Heart right ventricle (tissue), 16 donors: ENCODE measurements around the gene DNM3. TPM values are rescaled to one million over a fixed set of nuclear protein-coding genes. Genes with fewer than 3 reads are reported as not detected.

Experiments used
- ATAC-seq, 8 donors: fragments of 200-7000 bp; cut with Tn5 transposase; one replicate each; pipeline ENCODE4 v1.9.1; 2020; ENCODE audit warnings: mild to moderate bottlenecking in 8 of 8, moderate library complexity in 8 of 8, moderate number of reproducible peaks in 1 of 8
- DNase-seq, 2 donors: peaks; one replicate each; pipeline ENCODE4 v3.0.0-alpha.2; 2020
- H3K27ac ChIP-seq, 10 donors: fragments of 200-600 bp; sonication (generic) in 2 of 10; one replicate each; pipeline versions ENCODE4 v1.5.0 to v1.8.0; 2020 to 2022; ENCODE audit warnings: mild to moderate bottlenecking in 3 of 10
- H3K27me3 ChIP-seq, 7 donors: fragments of 200-600 bp; one replicate each; pipeline ENCODE4 v1.8.0; 2021 to 2022; ENCODE audit warnings: mild to moderate bottlenecking in 2 of 7
- H3K36me3 ChIP-seq, 9 donors: fragments of 200-600 bp; sonication (generic) in 1 of 9; one replicate each; pipeline versions ENCODE4 v1.5.0 to v1.8.0; 2020 to 2022; ENCODE audit warnings: mild to moderate bottlenecking in 2 of 9
- H3K4me1 ChIP-seq, 9 donors: fragments of 200-600 bp; sonication (generic) in 1 of 9; one replicate each; pipeline versions ENCODE4 v1.5.0 to v1.8.0; 2020 to 2022; ENCODE audit warnings: mild to moderate bottlenecking in 4 of 9
- H3K4me3 ChIP-seq, 10 donors: fragments of 200-600 bp; sonication (generic) in 2 of 10; one replicate each; pipeline versions ENCODE4 v1.5.0 to v1.8.0; 2020 to 2022; ENCODE audit warnings: mild to moderate bottlenecking in 7 of 10, moderate library complexity in 2 of 10
- H3K9me3 ChIP-seq, 11 donors: fragments of 200-600 bp in 10 of 11; sonication (generic) in 2 of 11; one replicate each; pipeline versions ENCODE4 v1.5.0 to v1.8.0; 2013 to 2022; ENCODE audit warnings: mild to moderate bottlenecking in 2 of 11, control low read depth in 1 of 11, moderate library complexity in 1 of 11
- CTCF ChIP-seq, 9 donors: fragments of 200-600 bp; sonication (generic) in 2 of 9; IDR thresholded peaks; one replicate each; pipeline versions ENCODE4 v1.5.0 to v1.8.0; 2021 to 2022; ENCODE audit warnings: antibody characterized with exemption in 9 of 9, mild to moderate bottlenecking in 5 of 9, moderate library complexity in 1 of 9
- WGBS, 2 donors: extraction: QIAGEN DNeasy Blood & Tissue Kit; methylation state at CpG; one replicate each; pipeline ENCODE4 v1.1.7; 2013; ENCODE audit warnings: inconsistent platforms in 1 of 2; 5-methylcytosine and 5-hydroxymethylcytosine counted together
- intact Hi-C, 10 donors: fragments of 100-400 bp; cut with DNase I; formaldehyde crosslinking; loops; one replicate each; pipeline versions ENCODE4 v1.11.1 to v1.14.2; 2022
- polyA plus RNA-seq, 2 donors: library from polyadenylated mRNA; stranded (reverse); fragments of 200-250 nt; gene quantifications; one replicate each; pipeline ENCODE4 v1.2.3, GENCODE V29; 2013
- total RNA-seq, 10 donors: library from RNA; stranded (reverse); fragmentation: NEBNext Ultra II Directional in 3 of 10; extraction: Animal tissue kit (Norgen Biotek cat#: 25700) in 3 of 10; gene quantifications; one replicate each; pipeline versions ENCODE4 v1.2.1 to v1.2.4, GENCODE V29; 2021 to 2023
- donor health status: Arrhythmogenic right ventricular cardiomyopathy.
- donor health status: ischemic (EF 13 %, LVEDD 7.1; RV severe dilation, severe dysfunction).
- donor health status: healthy with polysubstance abuse.
- donor health status: DM: no; HTN: yes; CAD: no.
- donor health status: DM: no; HTN: no; CAD: no.
- donor health status: ischemic (EF 25% LVEDD 6.9; RV normal size, moderate dysfunction).
- donor health status: ischemic (EF 25% LVEDD 5.7; RV mildly dilated, moderate dysfunction).
- donor health status: healthy.
- donor health status: DM: yes; HTN: yes; CAD: no.
- donor health status: Ischemic cardiomyopathy.
- donor health status: ischemic (EF 35%, LVEDD 5.7; RV mildly dilated, moderate dysfunction).
- donor health status: nonischemic (EF 11% LVEDD 7.7; RV severe dilation, severe dysfunction).
- donor health status: DM: yes; HTN: yes; CAD: no.
- donor health status: PGD.
- donor health status: ischemic (EF 29% LVEDD 5.4; RV normal size, mild dysfunction).
- donor health status: nonischemic (EF 23%, LVEDD 6.1; RV moderate dilation, normal function).

Gene DNM3
- total and polyA plus RNA-seq, 12 donors, result 0.77 to 2.8 (median 2.2) TPM

GRCh38 chr1:172107316-172107975, 266.1 kb downstream of the DNM3 start:
- WGBS, 2 donors, result 75 to 77% methylated on average over 4 of the region's 4 CpGs
- no peak for TF ChIP-seq CTCF (IDR thresholded peaks at IDR 0.05)

GRCh38 chr1:172108161-172108893, 267.0 kb downstream of the DNM3 start:
- no peak overlapping the region for H3K27ac ChIP-seq
- no peak for TF ChIP-seq CTCF (IDR thresholded peaks at IDR 0.05)
- intact Hi-C loops, result no loop called here
- no peak overlapping the region for H3K4me3 ChIP-seq
- ATAC-seq (no peak), DNase-seq (no peak)
- peaks cover 0 to 9% (median 4%) of the 10 kb centered on the region in 9 donors for H3K4me1 ChIP-seq
- no peaks in the 10 kb centered on the region for H3K9me3 ChIP-seq
- no peaks in the 10 kb centered on the region for H3K27me3 ChIP-seq
- no peaks in the 10 kb centered on the region for H3K36me3 ChIP-seq

More at GRCh38 chr1:172107316-172107975, 266.1 kb downstream of the DNM3 start:
- no peak for ATAC-seq
- intact Hi-C loops, result no loop called here
- Histone ChIP-seq H3K36me3 (no peaks in the 10 kb centered on the region), H3K4me1 (peaks cover 0 to 9% (median 4%) of the 10 kb centered on the region in 9 donors), H3K27me3 (no peaks in the 10 kb centered on the region), H3K4me3 (no peak overlapping the region), H3K27ac (no peak overlapping the region), H3K9me3 (no peaks in the 10 kb centered on the region)
- DNase-seq, result no peak

GRCh38 chr1:172109359-172109758, 268.1 kb downstream of the DNM3 start:
- DNase-seq (no peak), ATAC-seq (no peak)
- intact Hi-C loops, result no loop called here
- peaks cover 0 to 9% (median 4%) of the 10 kb centered on the region in 9 donors for H3K4me1 ChIP-seq
- no peaks in the 10 kb centered on the region for H3K27me3 ChIP-seq
- H3K9me3 ChIP-seq, result no peaks in the 10 kb centered on the region
- no peak overlapping the region for H3K4me3 ChIP-seq
- H3K27ac ChIP-seq, result no peak overlapping the region
- no peak for TF ChIP-seq CTCF (IDR thresholded peaks at IDR 0.05)
- 47 to 51% methylated on average over 5 of the region's 5 CpGs for WGBS, 2 donors
- no peaks in the 10 kb centered on the region for H3K36me3 ChIP-seq

GRCh38 chr1:172112576-172112975, 271.3 kb downstream of the DNM3 start:
- no peak for TF ChIP-seq CTCF (IDR thresholded peaks at IDR 0.05)
- no peaks in the 10 kb centered on the region for H3K27me3 ChIP-seq
- WGBS, 2 donors, result 96 to 100% methylated on average over 1 of the region's 1 CpG
- H3K4me3 ChIP-seq, result no peak overlapping the region
- no peak overlapping the region for H3K27ac ChIP-seq
- DNase-seq, result no peak
- no peaks in the 10 kb centered on the region for H3K36me3 ChIP-seq
- H3K4me1 ChIP-seq, result peaks cover 0 to 9% (median 4%) of the 10 kb centered on the region in 9 donors
- intact Hi-C loops, result no loop called here
- ATAC-seq, result no peak
- H3K9me3 ChIP-seq, result no peaks in the 10 kb centered on the region
